Measurements from ENCODE around the gene AFF1.

GRCh38 chr4:87073199-87074120 is 138.6 kb downstream of the AFF1 start:
- TF ChIP-seq POLR2A (IDR thresholded peaks at IDR 0.05) (no peak), CTCF (IDR thresholded peaks at IDR 0.05) (no peak)
